ENCODE data around the gene MKNK1.

MKNK1 gene

DNA sequence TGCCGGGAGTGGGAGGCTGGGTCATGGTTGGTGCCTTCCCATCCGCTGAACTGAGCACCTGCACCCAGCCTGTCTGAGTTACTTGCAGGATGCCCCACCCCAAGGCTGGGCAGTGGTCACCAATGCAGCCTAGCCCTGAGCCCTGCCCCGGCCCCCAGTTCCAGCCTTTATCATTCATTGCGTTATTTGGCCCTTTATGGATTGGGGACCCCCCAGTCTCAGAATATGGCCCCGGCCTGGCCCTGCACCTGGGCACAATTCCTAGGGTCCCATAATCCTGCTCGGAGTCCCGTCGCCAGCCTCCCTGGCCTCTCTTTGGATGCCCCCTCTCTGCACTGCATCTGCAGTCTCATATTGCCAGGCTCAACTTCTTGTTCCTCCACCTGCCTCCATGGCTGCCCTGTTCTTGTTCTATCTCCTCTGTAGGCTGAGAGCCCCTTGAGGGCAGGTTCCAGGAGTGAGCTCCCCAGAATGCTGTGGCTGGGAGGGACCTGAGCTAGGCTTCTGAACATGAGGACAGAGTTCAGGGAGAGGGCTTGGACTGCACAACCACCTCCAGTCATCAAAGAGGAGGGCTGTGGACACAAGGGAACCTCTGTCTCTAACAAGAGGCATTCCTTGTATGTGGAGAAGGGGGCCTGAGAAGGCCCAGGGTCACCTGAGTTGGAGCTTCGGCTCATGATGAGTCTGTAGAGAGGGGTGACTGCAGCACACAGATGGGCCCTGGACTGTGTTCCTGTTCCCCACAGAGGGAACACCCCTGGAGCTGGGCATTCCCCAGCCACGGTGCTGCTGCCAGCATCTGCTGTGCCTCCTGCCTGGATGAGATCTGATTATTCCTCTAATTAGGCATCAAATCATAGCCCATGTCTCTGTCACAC lies 51.5 kb downstream of the MKNK1 start:
- Histone ChIP-seq H3K4me1 (ENCODE audit: control insufficient read depth, insufficient read depth, low read length) (peaks cover 29% of the 10 kb centered on the region), H3K4me3 (ENCODE audit: low read length) (no peak overlapping the region), H3K9me3 (ENCODE audit: control insufficient read depth, low read length) (no peaks in the 10 kb centered on the region), H3K9ac (ENCODE audit: low read length) (no peak overlapping the region), H3K36me3 (ENCODE audit: control insufficient read depth, insufficient read depth, low read length) (no peaks in the 10 kb centered on the region), H3K27me3 (ENCODE audit: control insufficient read depth, insufficient read depth, low read length) (peaks cover 25% of the 10 kb centered on the region)

DNA sequence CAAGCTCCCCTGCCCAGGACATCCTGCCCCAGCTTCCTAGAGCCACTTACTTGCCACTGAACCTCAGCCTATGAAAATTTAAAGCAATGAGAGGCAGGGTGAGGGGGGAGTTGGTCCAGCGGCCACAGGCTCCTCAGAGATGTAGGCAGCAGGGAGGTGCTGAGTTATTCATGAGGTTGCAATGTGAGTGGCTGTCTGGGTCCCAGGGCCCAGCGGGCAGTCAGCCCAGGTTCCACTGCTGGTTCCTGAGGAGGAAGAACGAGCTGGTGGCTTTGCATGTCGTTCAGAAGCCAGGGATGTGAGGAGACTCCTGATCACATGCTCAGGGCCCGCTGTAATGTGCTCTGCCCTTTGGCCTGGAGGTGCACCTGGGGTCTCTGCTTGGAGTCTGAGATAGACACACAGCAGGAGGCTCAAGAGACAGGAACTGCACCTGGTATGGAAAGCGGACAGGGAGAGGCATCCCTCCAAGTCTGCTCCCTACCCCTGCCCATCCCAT lies 52.4 kb downstream of the MKNK1 start, which contains the start of gene KNCN:
KNCN (minus strand) TSS at position 51 of the 499 bp plus-strand sequence. CDS start 432 bp downstream, outside the sequence.
- Histone ChIP-seq H3K9ac (ENCODE audit: low read length) (no peak within 1 kb of the TSS), H3K27me3 (ENCODE audit: control insufficient read depth, insufficient read depth, low read length) (peaks cover 29% of the 10 kb centered on the region), H3K9me3 (ENCODE audit: control insufficient read depth, low read length) (no peaks in the 10 kb centered on the region), H3K4me3 (ENCODE audit: low read length) (no peak within 1 kb of the TSS), H3K4me1 (ENCODE audit: control insufficient read depth, insufficient read depth, low read length) (peaks cover 20% of the 10 kb centered on the region), H3K36me3 (ENCODE audit: control insufficient read depth, insufficient read depth, low read length) (no peaks in the 10 kb centered on the region)

DNA sequence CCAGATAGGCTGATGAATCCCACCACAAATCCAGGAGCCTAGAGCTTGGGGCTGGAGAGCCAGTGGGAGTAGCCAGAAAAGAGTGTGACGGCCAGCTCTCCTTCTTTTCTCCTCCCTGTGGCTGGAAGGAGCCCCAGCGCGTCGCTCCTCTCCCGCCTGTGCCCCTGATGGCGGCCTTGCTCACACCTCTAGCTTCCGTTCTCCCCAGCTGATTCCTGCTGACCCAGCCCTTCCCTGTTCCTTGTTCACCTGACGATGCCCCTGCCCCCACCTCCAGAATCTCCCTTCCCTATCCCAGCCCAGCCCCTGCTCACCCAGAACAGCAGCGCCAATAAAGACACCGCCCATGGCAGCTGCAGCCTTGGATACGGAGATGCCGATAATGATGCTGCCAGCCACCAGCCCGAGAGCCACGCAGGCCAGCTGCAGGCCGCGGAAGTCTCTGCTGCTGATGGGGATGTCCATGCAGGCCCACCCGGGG lies 53.3 kb downstream of the MKNK1 start:
- peaks cover 11% of the 10 kb centered on the region for H3K4me1 ChIP-seq (ENCODE audit: control insufficient read depth, insufficient read depth, low read length)
- H3K36me3 ChIP-seq (ENCODE audit: control insufficient read depth, insufficient read depth, low read length): no peaks in the 10 kb centered on the region
- H3K9ac ChIP-seq (ENCODE audit: low read length): no peak overlapping the region
- H3K9me3 ChIP-seq (ENCODE audit: control insufficient read depth, low read length): no peaks in the 10 kb centered on the region
- H3K4me3 ChIP-seq (ENCODE audit: low read length): no peak overlapping the region
- peaks cover 35% of the 10 kb centered on the region for H3K27me3 ChIP-seq (ENCODE audit: control insufficient read depth, insufficient read depth, low read length)

DNA sequence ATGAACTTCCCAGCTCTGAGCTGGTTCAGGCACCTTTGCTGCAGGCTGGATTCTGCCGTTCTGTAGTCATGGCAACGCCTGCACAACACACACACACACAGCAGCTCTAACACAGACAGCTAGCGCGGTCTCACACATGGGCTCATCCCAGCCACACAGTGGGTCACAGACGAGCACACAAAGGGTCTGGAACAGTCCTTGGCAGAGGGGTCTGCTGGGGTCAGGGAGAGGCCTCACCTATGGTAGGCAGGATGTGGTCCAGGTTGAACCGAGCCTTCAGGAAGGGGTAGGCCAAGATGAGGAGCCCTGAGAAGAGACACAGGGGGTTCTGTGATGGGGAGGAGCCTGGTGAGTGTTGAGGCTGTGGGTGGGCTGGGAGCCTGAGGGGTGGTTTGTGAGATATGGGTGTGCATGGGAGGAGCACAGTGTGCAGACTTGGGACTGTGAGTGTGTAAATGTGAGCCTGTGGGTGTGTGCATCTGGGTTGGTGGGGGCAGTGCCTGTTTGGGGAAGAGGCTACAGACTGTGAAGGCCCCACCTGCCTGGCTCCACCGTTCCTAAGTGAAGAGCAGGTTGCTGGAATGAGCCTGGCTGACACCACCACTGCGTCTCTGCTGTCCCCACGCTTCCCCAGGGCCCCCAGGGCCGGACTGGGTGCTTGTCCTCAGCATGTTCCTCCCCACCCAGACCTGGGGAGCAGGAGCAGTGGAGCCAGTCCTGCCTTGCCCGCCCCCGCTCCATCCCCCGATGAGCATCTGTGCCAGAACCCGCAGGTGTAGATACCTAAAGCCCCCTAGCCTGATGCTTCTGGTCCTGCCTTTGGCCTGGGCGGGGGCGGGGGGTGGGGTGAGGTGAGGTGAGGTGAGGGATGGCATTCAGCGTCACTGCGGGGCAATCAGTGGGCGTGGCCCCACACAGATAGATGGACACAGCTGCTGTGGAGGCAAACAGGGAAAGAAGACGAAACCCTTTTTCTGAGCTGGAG lies 54.1 kb downstream of the MKNK1 start:
- H3K9me3 ChIP-seq (ENCODE audit: control insufficient read depth, low read length): no peaks in the 10 kb centered on the region
- H3K36me3 ChIP-seq (ENCODE audit: control insufficient read depth, insufficient read depth, low read length): no peaks in the 10 kb centered on the region
- no peak overlapping the region for H3K4me3 ChIP-seq (ENCODE audit: low read length)
- H3K27me3 ChIP-seq (ENCODE audit: control insufficient read depth, insufficient read depth, low read length): peaks cover 43% of the 10 kb centered on the region
- peaks cover 11% of the 10 kb centered on the region for H3K4me1 ChIP-seq (ENCODE audit: control insufficient read depth, insufficient read depth, low read length)
- H3K9ac ChIP-seq (ENCODE audit: low read length): peak overlapping the region; percentile 5

DNA sequence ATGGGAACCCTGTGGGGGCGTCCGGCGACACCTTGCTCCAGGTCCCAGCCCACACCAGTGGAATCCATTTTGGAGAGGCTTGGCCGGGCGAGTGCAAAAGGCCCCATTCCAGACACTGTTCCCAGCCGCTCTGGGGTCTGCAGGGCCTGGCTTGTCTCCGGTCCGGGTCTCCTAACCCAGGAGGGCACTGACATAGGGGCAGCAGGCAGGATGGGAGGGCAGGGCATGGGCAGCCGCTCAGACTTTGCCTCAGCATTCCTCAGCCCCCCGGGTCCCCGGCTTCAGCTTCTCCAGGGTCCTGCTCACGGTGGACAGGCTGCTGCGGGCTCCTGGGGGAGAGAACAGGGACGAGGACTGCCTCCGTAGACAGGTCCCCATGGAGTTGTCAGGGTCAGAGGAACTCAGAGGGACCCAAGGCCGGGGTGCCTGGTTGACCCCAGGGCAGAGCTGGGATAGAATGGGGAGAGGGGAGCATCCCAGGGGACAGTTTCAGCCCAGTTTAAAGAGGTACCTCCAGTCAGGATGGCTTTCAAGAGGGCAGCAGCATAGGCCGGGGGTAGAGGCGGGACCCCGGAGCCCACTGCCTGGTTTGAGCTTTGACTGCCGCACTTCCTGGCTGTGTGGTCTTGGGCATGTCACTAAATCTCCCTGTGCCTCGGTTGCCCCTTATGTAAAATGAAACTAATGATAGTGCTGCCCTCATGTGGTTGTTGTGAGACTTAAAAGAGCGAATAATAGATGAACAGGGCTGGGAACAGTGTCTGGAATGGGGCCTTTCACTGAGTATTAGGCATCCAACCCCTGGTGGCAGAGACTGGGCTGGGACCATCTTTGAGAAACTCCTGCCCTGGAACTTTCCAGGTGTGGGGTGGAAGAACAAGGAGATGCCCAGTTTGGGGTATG lies 56.3 kb downstream of the MKNK1 start:
- H3K9ac ChIP-seq (ENCODE audit: low read length): no peak overlapping the region
- peaks cover 11% of the 10 kb centered on the region for H3K4me1 ChIP-seq (ENCODE audit: control insufficient read depth, insufficient read depth, low read length)
- no peak overlapping the region for H3K4me3 ChIP-seq (ENCODE audit: low read length)
- no peaks in the 10 kb centered on the region for H3K36me3 ChIP-seq (ENCODE audit: control insufficient read depth, insufficient read depth, low read length)
- peaks cover 66% of the 10 kb centered on the region for H3K27me3 ChIP-seq (ENCODE audit: control insufficient read depth, insufficient read depth, low read length)
- H3K9me3 ChIP-seq (ENCODE audit: control insufficient read depth, low read length): no peaks in the 10 kb centered on the region

DNA sequence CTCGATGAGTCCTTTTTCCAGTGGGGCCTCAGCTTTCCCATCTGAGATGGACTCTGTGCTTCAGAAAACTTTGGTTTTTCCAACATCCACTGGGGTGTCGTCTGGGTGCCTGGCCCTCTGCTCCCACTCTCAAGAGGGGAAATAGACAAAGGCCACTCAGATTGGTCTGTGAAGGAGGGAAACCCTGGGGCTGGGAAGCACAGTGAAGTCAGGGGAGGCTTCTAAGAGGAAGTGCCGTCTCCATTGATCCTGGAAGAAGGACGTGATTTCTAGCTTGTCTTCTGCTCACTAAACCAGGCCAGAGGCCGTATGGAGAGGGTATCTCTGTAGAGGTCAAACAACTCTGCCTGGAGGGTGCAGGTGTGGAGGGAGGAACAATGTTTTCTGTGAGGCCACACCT lies 57.9 kb downstream of the MKNK1 start:
- Histone ChIP-seq H3K36me3 (ENCODE audit: control insufficient read depth, insufficient read depth, low read length) (no peaks in the 10 kb centered on the region), H3K9me3 (ENCODE audit: control insufficient read depth, low read length) (no peaks in the 10 kb centered on the region), H3K9ac (ENCODE audit: low read length) (no peak overlapping the region), H3K4me3 (ENCODE audit: low read length) (no peak overlapping the region), H3K4me1 (ENCODE audit: control insufficient read depth, insufficient read depth, low read length) (peaks cover 11% of the 10 kb centered on the region), H3K27me3 (ENCODE audit: control insufficient read depth, insufficient read depth, low read length) (peaks cover 70% of the 10 kb centered on the region)

DNA sequence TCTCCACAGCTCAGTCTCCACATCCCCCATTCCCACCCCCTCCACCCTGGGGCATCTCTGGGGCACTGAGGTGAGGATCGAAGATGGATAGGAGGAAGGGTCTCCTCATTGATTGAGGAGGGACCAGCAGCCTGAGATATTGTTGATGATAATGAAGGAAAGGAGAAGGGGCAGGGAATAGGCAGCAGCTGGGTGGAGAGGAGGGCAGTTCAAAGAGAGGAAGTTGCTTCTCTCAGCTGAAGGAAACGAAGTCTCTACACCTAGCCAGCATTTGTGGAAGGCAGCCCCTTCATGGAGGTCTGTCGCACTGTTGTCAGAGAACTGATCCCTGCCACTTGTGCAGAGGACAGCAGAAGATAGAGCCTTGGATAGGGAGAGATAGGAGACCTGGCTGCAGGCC lies 58.3 kb downstream of the MKNK1 start:
- H3K4me3 ChIP-seq (ENCODE audit: low read length): no peak overlapping the region
- peaks cover 71% of the 10 kb centered on the region for H3K27me3 ChIP-seq (ENCODE audit: control insufficient read depth, insufficient read depth, low read length)
- no peak overlapping the region for H3K9ac ChIP-seq (ENCODE audit: low read length)
- peaks cover 11% of the 10 kb centered on the region for H3K4me1 ChIP-seq (ENCODE audit: control insufficient read depth, insufficient read depth, low read length)
- no peaks in the 10 kb centered on the region for H3K36me3 ChIP-seq (ENCODE audit: control insufficient read depth, insufficient read depth, low read length)
- H3K9me3 ChIP-seq (ENCODE audit: control insufficient read depth, low read length): no peaks in the 10 kb centered on the region

DNA sequence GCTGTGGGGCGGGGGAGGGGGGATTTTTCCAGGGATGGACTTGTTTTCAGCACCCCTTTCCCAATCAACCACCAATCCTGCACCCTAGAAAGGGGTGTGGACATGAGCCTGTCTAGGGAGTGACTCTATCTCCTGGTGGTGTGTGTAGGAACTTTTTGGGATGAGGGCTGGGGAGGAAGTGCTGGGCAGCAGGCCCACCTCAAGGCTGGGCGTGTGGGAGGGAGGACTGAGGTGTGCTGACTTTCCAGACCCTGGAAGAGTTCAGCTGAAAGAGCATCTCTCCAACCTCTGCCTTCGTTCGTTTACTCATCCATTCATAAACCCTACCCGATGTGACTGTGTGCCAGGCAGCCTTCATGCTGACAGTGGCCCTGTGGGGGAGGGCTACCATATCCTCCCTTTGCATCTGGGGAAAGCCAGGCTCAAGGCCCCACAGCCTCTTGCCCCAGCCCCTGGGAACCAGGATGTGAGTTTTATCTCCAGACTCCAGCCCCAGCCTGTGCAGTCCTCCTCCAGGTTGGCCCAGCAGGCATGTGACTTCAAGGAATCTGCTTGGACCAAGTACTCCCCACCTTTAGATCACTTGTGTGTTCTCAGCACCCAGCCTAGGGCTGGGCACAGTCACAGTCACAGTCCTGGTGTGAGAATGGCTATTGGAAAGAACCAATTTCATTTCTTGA lies 59.4 kb downstream of the MKNK1 start:
- Histone ChIP-seq H3K4me3 (ENCODE audit: low read length) (no peak overlapping the region), H3K27me3 (ENCODE audit: control insufficient read depth, insufficient read depth, low read length) (peaks cover 66% of the 10 kb centered on the region), H3K36me3 (ENCODE audit: control insufficient read depth, insufficient read depth, low read length) (no peaks in the 10 kb centered on the region), H3K9me3 (ENCODE audit: control insufficient read depth, low read length) (no peaks in the 10 kb centered on the region), H3K4me1 (ENCODE audit: control insufficient read depth, insufficient read depth, low read length) (peaks cover 4% of the 10 kb centered on the region), H3K9ac (ENCODE audit: low read length) (no peak overlapping the region)

DNA sequence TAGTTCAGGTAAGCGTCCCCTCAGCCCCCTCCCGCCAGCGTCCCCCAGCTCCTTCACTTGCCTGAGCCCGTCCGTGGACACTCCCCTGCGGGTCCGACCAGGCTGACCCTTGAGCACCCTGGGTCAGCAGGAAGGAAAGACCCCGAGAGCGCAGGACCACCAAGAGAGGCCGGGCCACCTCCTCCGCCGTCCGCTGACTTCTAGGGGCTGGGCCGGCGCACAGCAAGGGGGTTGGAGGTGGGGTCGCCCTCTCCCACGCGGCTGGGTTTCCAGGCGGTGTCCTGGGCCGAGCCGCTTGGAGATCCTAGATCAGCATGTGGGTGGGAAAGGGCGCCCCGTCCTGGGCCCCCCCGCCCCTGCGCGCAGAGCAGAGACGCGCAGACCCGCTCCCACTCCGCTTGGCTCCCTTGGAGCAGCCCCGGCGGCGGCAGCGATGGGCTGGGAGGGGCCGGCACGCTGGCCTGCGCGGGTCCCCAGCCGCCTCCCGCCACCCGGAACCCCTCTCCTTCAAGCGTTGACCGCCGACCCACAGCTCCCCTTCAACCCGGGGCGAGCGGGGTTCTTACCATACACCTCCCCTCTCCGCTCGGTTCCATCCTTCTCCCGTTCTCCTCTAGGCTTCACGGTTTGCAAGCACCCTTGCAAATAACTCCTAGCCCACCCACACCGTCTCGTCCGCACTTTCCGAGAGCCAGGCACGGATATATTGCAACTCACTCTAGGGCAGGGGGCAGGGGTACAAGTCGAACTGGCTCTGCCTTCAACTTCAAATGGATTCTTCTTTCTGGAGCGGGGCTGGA lies 60.1 kb downstream of the MKNK1 start:
- peaks cover 60% of the 10 kb centered on the region for H3K27me3 ChIP-seq (ENCODE audit: control insufficient read depth, insufficient read depth, low read length)
- H3K4me3 ChIP-seq (ENCODE audit: low read length): no peak overlapping the region
- H3K36me3 ChIP-seq (ENCODE audit: control insufficient read depth, insufficient read depth, low read length): no peaks in the 10 kb centered on the region
- H3K4me1 ChIP-seq (ENCODE audit: control insufficient read depth, insufficient read depth, low read length): peaks cover 4% of the 10 kb centered on the region
- H3K9me3 ChIP-seq (ENCODE audit: control insufficient read depth, low read length): no peaks in the 10 kb centered on the region
- H3K9ac ChIP-seq (ENCODE audit: low read length): no peak overlapping the region

DNA sequence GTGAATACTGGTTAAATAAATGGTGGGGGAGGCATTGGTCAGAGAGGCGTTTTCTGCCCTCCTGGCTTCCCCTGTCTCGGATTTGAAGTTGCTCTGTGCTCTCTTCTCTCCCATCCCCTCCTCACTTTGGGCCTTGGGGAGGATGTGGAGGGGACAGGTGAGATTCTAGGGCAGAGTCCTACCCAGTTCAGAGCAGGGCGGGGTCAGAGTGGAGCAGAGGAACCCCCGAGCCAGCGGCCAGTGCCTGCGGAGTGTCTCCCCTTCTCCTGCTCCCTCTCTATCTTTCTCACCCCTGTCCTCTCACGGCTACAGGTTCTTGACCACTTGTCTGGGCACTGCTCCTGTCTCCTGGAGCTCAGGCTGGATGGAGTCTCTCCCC lies 60.7 kb downstream of the MKNK1 start:
- H3K4me1 ChIP-seq (ENCODE audit: control insufficient read depth, insufficient read depth, low read length): peaks cover 4% of the 10 kb centered on the region
- no peaks in the 10 kb centered on the region for H3K9me3 ChIP-seq (ENCODE audit: control insufficient read depth, low read length)
- H3K36me3 ChIP-seq (ENCODE audit: control insufficient read depth, insufficient read depth, low read length): no peaks in the 10 kb centered on the region
- no peak overlapping the region for H3K4me3 ChIP-seq (ENCODE audit: low read length)
- no peak overlapping the region for H3K9ac ChIP-seq (ENCODE audit: low read length)
- peaks cover 60% of the 10 kb centered on the region for H3K27me3 ChIP-seq (ENCODE audit: control insufficient read depth, insufficient read depth, low read length)
